Osteoblast (primary cell): ENCODE data around the gene SMARCC1. TPM values are rescaled to one million over a fixed set of nuclear protein-coding genes. Genes with fewer than 3 reads are reported as not detected.

Source experiments
- DNase-seq: peaks from one replicate; pipeline ENCODE4 v3.0.0; 2011; ENCODE audit warnings: low spot score, mixed read lengths; ENCODE audit not compliant: insufficient read length; ENCODE audit errors: missing footprints
- H2AFZ ChIP-seq: 2 replicates; pipeline ENCODE4 v1.6.0; 2011; ENCODE audit warnings: mild to moderate bottlenecking, low read length
- H3K27ac ChIP-seq: 2 replicates; pipeline ENCODE4 v1.5.1; 2011; ENCODE audit warnings: mild to moderate bottlenecking, low read depth, low read length, moderate library complexity
- H3K27me3 ChIP-seq: 2 replicates; pipeline ENCODE4 v1.6.0; 2012; ENCODE audit warnings: mild to moderate bottlenecking, control low read depth, inconsistent platforms, low read length, moderate library complexity; ENCODE audit not compliant: insufficient read depth
- H3K36me3 ChIP-seq: 2 replicates; pipeline ENCODE4 v1.5.1; 2011; ENCODE audit warnings: mild to moderate bottlenecking, low read length, control low read depth, moderate library complexity; ENCODE audit not compliant: insufficient read depth
- H3K4me1 ChIP-seq: 2 replicates; pipeline ENCODE4 v1.5.1; 2011; ENCODE audit warnings: mild to moderate bottlenecking, low read length, control low read depth, moderate library complexity; ENCODE audit not compliant: insufficient read depth
- H3K4me2 ChIP-seq: 2 replicates; pipeline ENCODE4 v1.6.0; 2011; ENCODE audit warnings: mild to moderate bottlenecking, low read length; ENCODE audit not compliant: insufficient read depth
- H3K4me3 ChIP-seq: fragments of 200-600 bp; sonication (generic); 3 replicates; pipeline ENCODE4 v1.5.1; 2012; ENCODE audit warnings: mild to moderate bottlenecking, low read length, inconsistent platforms; ENCODE audit not compliant: insufficient read depth
- H3K79me2 ChIP-seq: 2 replicates; pipeline ENCODE4 v1.6.0; 2012; ENCODE audit warnings: mild to moderate bottlenecking, low read length, control low read depth, inconsistent platforms; ENCODE audit not compliant: insufficient read depth
- H3K9me3 ChIP-seq: 2 replicates; pipeline ENCODE4 v1.5.1; 2011; ENCODE audit warnings: low read depth, low read length, control low read depth
- H4K20me1 ChIP-seq: 2 replicates; pipeline ENCODE4 v1.6.0; 2012; ENCODE audit warnings: mild to moderate bottlenecking, low read length, control low read depth; ENCODE audit not compliant: insufficient read depth
- total RNA-seq: library from RNA; depleted of rRNA; stranded (reverse); fragments of >200 nt; gene quantifications from 2 replicates; pipeline ENCODE4 v1.2.3, GENCODE V29; 2012
- TF ChIP-seq, protein P1 (sequence below): IDR thresholded peaks from 2 replicates; pipeline ENCODE4 v1.5.1; 2011; ENCODE audit warnings: mild to moderate bottlenecking, low read depth, low read length, moderate library complexity; ENCODE audit errors: extremely low read depth

SMARCC1 gene
- total RNA-seq, 1 donor, result 46.7 TPM

DNA sequence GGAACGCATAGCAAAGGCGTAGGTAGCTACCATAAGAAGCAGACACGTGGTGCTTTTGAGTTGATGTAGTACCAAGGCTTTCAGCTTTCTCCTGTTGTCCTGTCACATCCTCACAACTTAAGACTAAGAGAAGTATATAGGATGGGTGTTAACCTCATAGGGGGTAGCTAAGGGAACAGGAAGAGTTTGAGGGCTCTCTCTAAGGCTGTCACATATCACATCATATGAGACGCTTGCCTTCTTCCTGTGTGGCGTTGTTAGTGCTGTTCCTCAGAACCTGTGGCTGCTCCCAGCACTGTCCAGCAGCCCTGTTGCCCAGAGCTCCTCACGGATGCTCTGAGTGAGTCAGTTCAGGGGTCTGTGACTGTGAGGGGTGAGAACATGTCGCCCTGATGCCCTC lies 35.9 kb upstream of the SMARCC1 start:
- no peaks in the 10 kb centered on the region for H3K9me3 ChIP-seq
- no peak overlapping the region for H3K27ac ChIP-seq
- H3K4me3 ChIP-seq, result no peak overlapping the region
- peaks cover 40% of the 10 kb centered on the region for H3K36me3 ChIP-seq
- H3K4me2 ChIP-seq, result no peak overlapping the region
- no peaks in the 10 kb centered on the region for H3K27me3 ChIP-seq
- no peak for DNase-seq
- H2AFZ ChIP-seq, result no peak overlapping the region
- H3K4me1 ChIP-seq, result no peaks in the 10 kb centered on the region
- peaks cover 2% of the 10 kb centered on the region for H4K20me1 ChIP-seq
- H3K79me2 ChIP-seq, result no peaks in the 10 kb centered on the region
- TF ChIP-seq, protein P1, sequence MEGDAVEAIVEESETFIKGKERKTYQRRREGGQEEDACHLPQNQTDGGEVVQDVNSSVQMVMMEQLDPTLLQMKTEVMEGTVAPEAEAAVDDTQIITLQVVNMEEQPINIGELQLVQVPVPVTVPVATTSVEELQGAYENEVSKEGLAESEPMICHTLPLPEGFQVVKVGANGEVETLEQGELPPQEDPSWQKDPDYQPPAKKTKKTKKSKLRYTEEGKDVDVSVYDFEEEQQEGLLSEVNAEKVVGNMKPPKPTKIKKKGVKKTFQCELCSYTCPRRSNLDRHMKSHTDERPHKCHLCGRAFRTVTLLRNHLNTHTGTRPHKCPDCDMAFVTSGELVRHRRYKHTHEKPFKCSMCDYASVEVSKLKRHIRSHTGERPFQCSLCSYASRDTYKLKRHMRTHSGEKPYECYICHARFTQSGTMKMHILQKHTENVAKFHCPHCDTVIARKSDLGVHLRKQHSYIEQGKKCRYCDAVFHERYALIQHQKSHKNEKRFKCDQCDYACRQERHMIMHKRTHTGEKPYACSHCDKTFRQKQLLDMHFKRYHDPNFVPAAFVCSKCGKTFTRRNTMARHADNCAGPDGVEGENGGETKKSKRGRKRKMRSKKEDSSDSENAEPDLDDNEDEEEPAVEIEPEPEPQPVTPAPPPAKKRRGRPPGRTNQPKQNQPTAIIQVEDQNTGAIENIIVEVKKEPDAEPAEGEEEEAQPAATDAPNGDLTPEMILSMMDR, result no peak

DNA sequence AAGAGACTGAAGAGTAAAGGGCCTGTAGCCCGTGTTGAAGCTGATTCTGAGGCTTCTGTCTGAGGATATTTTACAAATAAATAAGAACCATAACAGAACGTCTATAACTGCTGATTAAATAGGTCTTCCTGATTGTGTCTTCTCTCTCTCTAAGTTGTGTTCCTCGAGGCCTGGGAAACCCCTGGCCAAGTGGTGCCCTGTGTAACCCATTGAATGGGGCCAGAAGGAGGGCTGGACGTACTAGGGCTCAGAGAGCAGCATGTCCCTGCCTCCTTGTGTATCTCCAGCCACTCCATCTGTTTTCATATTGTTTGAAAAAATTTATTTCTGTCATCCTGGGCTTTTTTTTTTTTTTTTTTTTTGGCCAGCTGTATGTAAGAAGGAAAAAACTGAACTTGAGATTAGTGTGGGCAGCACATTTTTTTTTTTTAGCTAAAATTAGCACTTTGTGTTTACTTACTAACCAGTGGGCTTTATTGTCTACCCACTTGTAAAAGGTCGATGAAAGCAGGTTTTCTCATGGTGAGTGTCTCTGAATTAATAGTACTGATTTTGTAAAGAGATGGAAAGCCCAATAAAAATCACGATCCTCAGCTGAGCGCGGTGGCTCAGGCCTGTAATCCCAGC lies 32.0 kb upstream of the SMARCC1 start:
- no peaks in the 10 kb centered on the region for H3K79me2 ChIP-seq
- no peaks in the 10 kb centered on the region for H3K27me3 ChIP-seq
- peaks cover 44% of the 10 kb centered on the region for H3K36me3 ChIP-seq
- no peak for DNase-seq
- H3K4me3 ChIP-seq, result no peak overlapping the region
- H4K20me1 ChIP-seq, result peaks cover 2% of the 10 kb centered on the region
- H3K4me1 ChIP-seq, result no peaks in the 10 kb centered on the region
- TF ChIP-seq, protein P1, result no peak
- H3K27ac ChIP-seq, result no peak overlapping the region
- H2AFZ ChIP-seq, result no peak overlapping the region
- no peak overlapping the region for H3K4me2 ChIP-seq
- H3K9me3 ChIP-seq, result no peaks in the 10 kb centered on the region

DNA sequence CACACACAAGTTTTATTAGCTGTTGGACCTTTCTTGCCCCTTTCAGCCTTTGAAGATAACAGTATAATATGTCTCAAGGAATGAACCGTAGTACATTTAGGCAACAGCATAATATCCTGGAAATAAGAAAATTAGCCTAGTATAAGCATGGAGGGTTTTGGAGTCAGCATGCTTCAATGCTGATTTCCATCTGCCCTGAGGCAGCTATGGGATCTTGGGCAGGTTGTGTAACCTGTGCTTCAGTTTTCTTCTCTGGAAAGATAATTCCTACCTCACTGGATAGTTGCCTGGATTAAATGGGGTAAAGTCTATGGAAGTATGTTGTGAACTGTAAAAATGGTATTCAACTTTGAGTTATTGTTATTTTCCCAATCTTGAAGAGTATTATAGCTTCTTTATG lies 22.9 kb upstream of the SMARCC1 start:
- H3K79me2 ChIP-seq, result peaks cover 24% of the 10 kb centered on the region
- DNase-seq, result no peak
- no peaks in the 10 kb centered on the region for H3K9me3 ChIP-seq
- no peak overlapping the region for H3K4me2 ChIP-seq
- peaks cover 6% of the 10 kb centered on the region for H3K36me3 ChIP-seq
- TF ChIP-seq, protein P1, result no peak
- H4K20me1 ChIP-seq, result no peaks in the 10 kb centered on the region
- no peak overlapping the region for H3K4me3 ChIP-seq
- H3K4me1 ChIP-seq, result peaks cover 15% of the 10 kb centered on the region
- H2AFZ ChIP-seq, result no peak overlapping the region
- H3K27me3 ChIP-seq, result no peaks in the 10 kb centered on the region
- H3K27ac ChIP-seq, result no peak overlapping the region

DNA sequence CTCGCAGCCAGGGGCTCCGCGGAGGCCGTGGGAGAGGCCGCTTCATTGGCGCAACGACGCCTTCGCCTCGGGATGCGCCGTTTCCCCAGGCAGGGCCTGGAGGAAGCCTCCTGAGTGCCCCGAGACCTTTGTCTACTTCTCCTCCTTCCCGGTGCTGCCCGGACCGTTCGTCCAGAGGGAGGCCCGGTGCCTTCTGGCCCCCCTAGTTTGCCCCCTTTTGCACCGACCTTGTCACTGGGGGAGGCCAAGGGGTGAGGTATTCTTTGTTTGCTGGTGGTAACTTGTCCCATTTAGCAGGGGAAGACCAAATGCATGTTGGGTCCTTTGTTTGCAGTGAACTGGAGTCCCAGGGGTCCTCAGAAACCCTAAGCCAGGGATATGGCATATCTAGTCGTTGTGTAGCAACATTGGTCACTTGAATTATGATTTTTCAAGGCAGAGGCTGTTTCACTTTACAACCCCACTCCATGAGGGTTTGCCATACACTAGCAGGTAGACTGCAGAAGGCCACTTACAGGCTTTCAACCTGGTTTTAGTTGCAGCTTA lies 21.9 kb upstream of the SMARCC1 start:
- Histone ChIP-seq H3K36me3 (peaks cover 2% of the 10 kb centered on the region), H4K20me1 (no peaks in the 10 kb centered on the region), H3K4me3 (peak overlapping the region; percentile 84), H3K9me3 (no peaks in the 10 kb centered on the region), H3K4me2 (peak overlapping the region; percentile 96), H3K27me3 (no peaks in the 10 kb centered on the region), H3K4me1 (peaks cover 15% of the 10 kb centered on the region), H3K79me2 (peaks cover 24% of the 10 kb centered on the region), H3K27ac (peak overlapping the region; percentile 89), H2AFZ (peak overlapping the region; percentile 93)
- TF ChIP-seq, protein P1, result no peak
- no peak for DNase-seq
